Loucy (cell line): ENCODE results near the gene FABP3.

ENCODE experiments used
- EZH2phosphoT487 ChIP-seq: fragments of 200-600 bp; IDR thresholded peaks from 2 replicates; pipeline ENCODE4 v1.6.1; 2018; ENCODE audit warnings: antibody characterized with exemption, mild to moderate bottlenecking, moderate library complexity, borderline replicate concordance
- TF ChIP-seq, protein P1 (sequence below): fragments of 200-600 bp; sonication (generic); conservative IDR thresholded peaks from 2 replicates; pipeline ENCODE4 v1.5.1; 2014; ENCODE audit warnings: mild to moderate bottlenecking, antibody characterized with exemption, low read length

- TF ChIP-seq, protein P1, sequence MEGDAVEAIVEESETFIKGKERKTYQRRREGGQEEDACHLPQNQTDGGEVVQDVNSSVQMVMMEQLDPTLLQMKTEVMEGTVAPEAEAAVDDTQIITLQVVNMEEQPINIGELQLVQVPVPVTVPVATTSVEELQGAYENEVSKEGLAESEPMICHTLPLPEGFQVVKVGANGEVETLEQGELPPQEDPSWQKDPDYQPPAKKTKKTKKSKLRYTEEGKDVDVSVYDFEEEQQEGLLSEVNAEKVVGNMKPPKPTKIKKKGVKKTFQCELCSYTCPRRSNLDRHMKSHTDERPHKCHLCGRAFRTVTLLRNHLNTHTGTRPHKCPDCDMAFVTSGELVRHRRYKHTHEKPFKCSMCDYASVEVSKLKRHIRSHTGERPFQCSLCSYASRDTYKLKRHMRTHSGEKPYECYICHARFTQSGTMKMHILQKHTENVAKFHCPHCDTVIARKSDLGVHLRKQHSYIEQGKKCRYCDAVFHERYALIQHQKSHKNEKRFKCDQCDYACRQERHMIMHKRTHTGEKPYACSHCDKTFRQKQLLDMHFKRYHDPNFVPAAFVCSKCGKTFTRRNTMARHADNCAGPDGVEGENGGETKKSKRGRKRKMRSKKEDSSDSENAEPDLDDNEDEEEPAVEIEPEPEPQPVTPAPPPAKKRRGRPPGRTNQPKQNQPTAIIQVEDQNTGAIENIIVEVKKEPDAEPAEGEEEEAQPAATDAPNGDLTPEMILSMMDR: no peak
- TF ChIP-seq EZH2phosphoT487: no peak
Observed at GRCh38 chr1:31389616-31390015, 16.7 kb upstream of the FABP3 start.
